HCT116 (cell line): ENCODE measurements around the gene NEK11. TPM values are rescaled to one million over a fixed set of nuclear protein-coding genes. Genes with fewer than 3 reads are reported as not detected.

Experiments used
- ATAC-seq: fragments of 200-7000 bp; cut with Tn5 transposase; 2 replicates; pipeline ENCODE4 v1.9.1; 2020; ENCODE audit warnings: mild to moderate bottlenecking, moderate library complexity
- BruUV-seq: library from RNA; stranded (reverse); fragments of 400-500 nt; replicated peaks from 2 replicates; lab custom pipeline; 2021; lab: Mats Ljungman, UMichigan
- CTCF ChIA-PET: fragments of 300-600 bp; sonication (Branson Sonifier 250); formaldehyde crosslinking; loops from one replicate; lab custom pipeline; 2021; ENCODE audit warnings: antibody characterized with exemption; lab: Charles Lee
- POLR2A ChIA-PET: fragments of 300-600, 350-600 bp; sonication (Branson Sonifier 250); formaldehyde crosslinking; loops from one replicate; lab custom pipeline; 2021; ENCODE audit warnings: antibody characterized with exemption; lab: Charles Lee
- RAD21 ChIA-PET, 2 experiments: fragments of 300-600 bp; sonication (Branson Sonifier 250); formaldehyde crosslinking; loops; one replicate each; lab custom pipeline; 2023; ENCODE audit warnings: low total read pairs in 2 of 2; ENCODE audit not compliant: uncharacterized antibody in 2 of 2, unreplicated experiment in 2 of 2, low non-redundant PET in 1 of 2; lab: Charles Lee
- DNase-seq: peaks from one replicate; pipeline ENCODE4 v3.0.0-alpha.2; 2010; ENCODE audit warnings: low read depth, low spot score
- H2AFZ ChIP-seq: fragments of 200-600 bp; shearing (Covaris generic), sonication (generic); 2 replicates; pipeline ENCODE4 v1.6.1; 2017; ENCODE audit warnings: low read depth, mixed run types, mixed read lengths, antibody characterized with exemption, low read length; ENCODE audit not compliant: poor library complexity, severe bottlenecking
- H3K27ac ChIP-seq: 2 replicates; pipeline ENCODE4 v1.5.1; 2012; ENCODE audit warnings: low read depth, low read length
- H3K27me3 ChIP-seq: fragments of 200-600 bp; sonication (generic); 2 replicates; pipeline ENCODE4 v1.6.1; 2016; ENCODE audit warnings: mixed run types, low read length, mixed read lengths; ENCODE audit not compliant: insufficient read depth
- H3K36me3 ChIP-seq, 2 experiments: fragments of 200-500 bp in 1 of 2; fragments of 200-600 bp in 1 of 2; sonication (Bioruptor generic) in 1 of 2; sonication (generic) in 1 of 2; 2 replicates each; pipeline versions ENCODE4 v1.5.1 to v1.6.1; 2014 to 2016; ENCODE audit warnings: low read length in 2 of 2, inconsistent platforms in 1 of 2, mixed read lengths in 1 of 2, mixed run types in 1 of 2; ENCODE audit not compliant: insufficient read depth in 2 of 2, control insufficient read depth in 1 of 2
- H3K4me1 ChIP-seq, 2 experiments: fragments of 200-600 bp in 1 of 2; sonication (generic) in 1 of 2; 2 replicates each; pipeline versions ENCODE4 v1.5.1 to v1.6.1; 2012 to 2017; ENCODE audit warnings: low read length in 2 of 2, inconsistent platforms in 1 of 2, mild to moderate bottlenecking in 1 of 2, mixed read lengths in 1 of 2, mixed run types in 1 of 2, moderate library complexity in 1 of 2; ENCODE audit not compliant: insufficient read depth in 2 of 2, control insufficient read depth in 1 of 2
- H3K4me2 ChIP-seq: fragments of 200-600 bp; sonication (generic); 2 replicates; pipeline ENCODE4 v1.6.1; 2017; ENCODE audit warnings: mixed run types, low read length, mixed read lengths
- H3K4me3 ChIP-seq, 2 experiments: fragments of 200-600 bp in 1 of 2; sonication (generic) in 1 of 2; replicated peaks in 1 of 2; 2 replicates each; pipeline ENCODE4 v1.5.1; 2011 to 2016; ENCODE audit warnings: low read length in 2 of 2, control low read depth in 1 of 2, low read depth in 1 of 2, mild to moderate bottlenecking in 1 of 2, mixed read lengths in 1 of 2, mixed run types in 1 of 2
- H3K79me2 ChIP-seq: fragments of 200-600 bp; sonication (generic); 2 replicates; pipeline ENCODE4 v1.6.1; 2017; ENCODE audit warnings: mild to moderate bottlenecking, mixed run types, low read length, moderate library complexity, mixed read lengths; ENCODE audit not compliant: insufficient read depth
- H3K9ac ChIP-seq: fragments of 200-600 bp; sonication (generic); 2 replicates; pipeline ENCODE4 v1.6.1; 2016; ENCODE audit warnings: low read length, mixed read lengths
- H3K9me2 ChIP-seq: fragments of 200-600 bp; sonication (generic), shearing (Covaris generic); 2 replicates; pipeline ENCODE4 v1.6.1; 2017; ENCODE audit warnings: mixed run types, mild to moderate bottlenecking, moderate library complexity; ENCODE audit not compliant: insufficient read depth
- H3K9me3 ChIP-seq, 2 experiments: fragments of 200-500 bp in 1 of 2; fragments of 200-600 bp in 1 of 2; sonication (Bioruptor generic) in 1 of 2; sonication (generic) in 1 of 2; 2 replicates each; pipeline ENCODE4 v1.6.1; 2014 to 2017; ENCODE audit warnings: low read length in 2 of 2, mixed read lengths in 2 of 2, inconsistent platforms in 1 of 2, low read depth in 1 of 2, mild to moderate bottlenecking in 1 of 2, mixed run types in 1 of 2, moderate library complexity in 1 of 2; ENCODE audit not compliant: control insufficient read depth in 1 of 2, insufficient read depth in 1 of 2
- H4K20me1 ChIP-seq: fragments of 200-600 bp; sonication (generic), shearing (Covaris generic); 2 replicates; pipeline ENCODE4 v1.6.1; 2017; ENCODE audit warnings: mixed run types, mild to moderate bottlenecking, moderate library complexity; ENCODE audit not compliant: insufficient read depth
- CBX3 ChIP-seq: IDR thresholded peaks from 2 replicates; pipeline ENCODE4 v1.6.1; 2012; ENCODE audit warnings: low read depth
- EGR1 ChIP-seq: IDR thresholded peaks from 2 replicates; pipeline ENCODE4 v1.6.1; 2012; ENCODE audit warnings: low read depth
- EZH2phosphoT487 ChIP-seq: fragments of 200-600 bp; IDR thresholded peaks from 2 replicates; pipeline ENCODE4 v1.6.1; 2018; ENCODE audit warnings: antibody characterized with exemption, borderline replicate concordance
- RAD21 ChIP-seq: IDR thresholded peaks from 2 replicates; pipeline ENCODE4 v1.6.1; 2012; ENCODE audit warnings: low read depth, mild to moderate bottlenecking
- REST ChIP-seq: IDR thresholded peaks from 2 replicates; pipeline ENCODE4 v1.6.1; 2012; ENCODE audit warnings: low read depth
- YY1 ChIP-seq: IDR thresholded peaks from 2 replicates; pipeline ENCODE4 v1.6.1; 2011; ENCODE audit warnings: low read length, low read depth, moderate library complexity, mild to moderate bottlenecking; ENCODE audit not compliant: insufficient replicate concordance; ENCODE audit errors: extremely low read depth
- ZFX ChIP-seq: fragments of 450-650 bp; IDR thresholded peaks from 2 replicates; pipeline ENCODE4 v1.6.1; 2017
- ZNF274 ChIP-seq: fragments of 200-500 bp; sonication (Bioruptor generic); IDR thresholded peaks from 2 replicates; pipeline ENCODE4 v1.6.1; 2014; ENCODE audit warnings: mild to moderate bottlenecking, low read depth, low read length, inconsistent platforms
- intact Hi-C: fragments of 100-400 bp; cut with micrococcal nuclease; formaldehyde crosslinking; loops from 2 replicates; pipeline ENCODE4 v1.10.0; 2022
- total RNA-seq: library from RNA; stranded (reverse); gene quantifications from one replicate; pipeline ENCODE4 v1.2.1, GENCODE V29; 2021; ENCODE audit not compliant: unreplicated experiment
- TF ChIP-seq, protein P1 (sequence below): IDR thresholded peaks from 2 replicates; pipeline ENCODE4 v1.6.1; 2012
- TF ChIP-seq, protein P2 (sequence below), 3 experiments: fragments of 200-600 bp in 1 of 3; sonication (generic) in 1 of 3; IDR thresholded peaks in 2 of 3; conservative IDR thresholded peaks in 1 of 3; 2 replicates each; pipeline ENCODE4 v1.5.1; 2012 to 2017; ENCODE audit warnings: low read depth in 2 of 3, low read length in 2 of 3, antibody characterized with exemption in 1 of 3, borderline replicate concordance in 1 of 3, control low read depth in 1 of 3, mild to moderate bottlenecking in 1 of 3, mixed read lengths in 1 of 3, mixed run types in 1 of 3, moderate library complexity in 1 of 3; ENCODE audit not compliant: insufficient read depth in 1 of 3

The NEK11 gene
- total RNA-seq, 1 experiment from 2014 or later = 3.1 TPM

DNA sequence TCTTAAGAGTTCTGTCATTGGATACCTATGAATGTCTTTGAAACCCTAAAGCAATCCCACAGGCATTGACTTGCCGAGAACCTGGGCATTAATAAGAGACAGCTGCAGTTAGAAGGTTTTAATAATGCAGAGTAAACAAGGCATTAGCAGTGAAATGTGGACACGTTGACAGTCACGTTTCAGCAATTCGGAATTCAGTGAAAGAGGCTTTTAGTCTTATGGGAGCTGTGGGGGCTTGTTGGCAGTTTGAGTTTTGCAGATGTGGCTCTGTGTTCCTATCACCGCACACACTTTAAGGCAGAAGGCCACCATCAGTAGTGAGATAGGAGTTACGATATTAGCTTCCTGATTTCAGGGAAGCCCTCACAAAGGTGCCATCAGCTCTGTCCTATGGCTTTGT lies 209.7 kb downstream of the NEK11 start (continued):
- TF ChIP-seq REST = no peak
- TF ChIP-seq CBX3 = no peak
- TF ChIP-seq EZH2phosphoT487 = no peak
- TF ChIP-seq ZNF274 = no peak

- H3K4me1 ChIP-seq = no peaks in the 10 kb centered on the region
- ChIA-PET RAD21 (no interaction called here), CTCF (no interaction called here), POLR2A (no interaction called here)
- H3K79me2 ChIP-seq = no peaks in the 10 kb centered on the region
- no TSS peak for BruUV-seq
- no peak overlapping the region for H3K4me2 ChIP-seq
- H3K27me3 ChIP-seq = peaks cover 5% of the 10 kb centered on the region; the same call in 1 of the 2 replicates
- ATAC-seq (no peak), DNase-seq (no peak)
- intact Hi-C loops = no loop called here
- H3K36me3 ChIP-seq = no peaks in the 10 kb centered on the region
- no peaks in the 10 kb centered on the region for H3K9me3 ChIP-seq
- no peak overlapping the region for H3K27ac ChIP-seq
- no peak overlapping the region for H2AFZ ChIP-seq
- H3K9me2 ChIP-seq = no peaks in the 10 kb centered on the region
- H4K20me1 ChIP-seq = no peaks in the 10 kb centered on the region
- H3K9ac ChIP-seq = no peak overlapping the region
- H3K4me3 ChIP-seq = no peak overlapping the region
- no peak for TF ChIP-seq ZNF274
- no peak for TF ChIP-seq RAD21
- TF ChIP-seq, protein P1, sequence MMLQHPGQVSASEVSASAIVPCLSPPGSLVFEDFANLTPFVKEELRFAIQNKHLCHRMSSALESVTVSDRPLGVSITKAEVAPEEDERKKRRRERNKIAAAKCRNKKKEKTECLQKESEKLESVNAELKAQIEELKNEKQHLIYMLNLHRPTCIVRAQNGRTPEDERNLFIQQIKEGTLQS = no peak
- TF ChIP-seq, protein P2, sequence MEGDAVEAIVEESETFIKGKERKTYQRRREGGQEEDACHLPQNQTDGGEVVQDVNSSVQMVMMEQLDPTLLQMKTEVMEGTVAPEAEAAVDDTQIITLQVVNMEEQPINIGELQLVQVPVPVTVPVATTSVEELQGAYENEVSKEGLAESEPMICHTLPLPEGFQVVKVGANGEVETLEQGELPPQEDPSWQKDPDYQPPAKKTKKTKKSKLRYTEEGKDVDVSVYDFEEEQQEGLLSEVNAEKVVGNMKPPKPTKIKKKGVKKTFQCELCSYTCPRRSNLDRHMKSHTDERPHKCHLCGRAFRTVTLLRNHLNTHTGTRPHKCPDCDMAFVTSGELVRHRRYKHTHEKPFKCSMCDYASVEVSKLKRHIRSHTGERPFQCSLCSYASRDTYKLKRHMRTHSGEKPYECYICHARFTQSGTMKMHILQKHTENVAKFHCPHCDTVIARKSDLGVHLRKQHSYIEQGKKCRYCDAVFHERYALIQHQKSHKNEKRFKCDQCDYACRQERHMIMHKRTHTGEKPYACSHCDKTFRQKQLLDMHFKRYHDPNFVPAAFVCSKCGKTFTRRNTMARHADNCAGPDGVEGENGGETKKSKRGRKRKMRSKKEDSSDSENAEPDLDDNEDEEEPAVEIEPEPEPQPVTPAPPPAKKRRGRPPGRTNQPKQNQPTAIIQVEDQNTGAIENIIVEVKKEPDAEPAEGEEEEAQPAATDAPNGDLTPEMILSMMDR (IDR thresholded peaks at IDR 0.05 in 2 of 3, conservative IDR thresholded peaks at IDR 0.05 in 1 of 3; ENCODE audit: borderline replicate concordance in 1 of 3, insufficient read depth in 1 of 3, low read depth in 2 of 3, low read length in 2 of 3) = no peak
- no peak for TF ChIP-seq EGR1
- TF ChIP-seq YY1 = no peak
- TF ChIP-seq ZFX = no peak
Measured at GRCh38 chr3:131238496-131238895, 211.8 kb downstream of the NEK11 start.
